Measurements from ENCODE around the gene CYSRT1.

Gene CYSRT1, protein sequence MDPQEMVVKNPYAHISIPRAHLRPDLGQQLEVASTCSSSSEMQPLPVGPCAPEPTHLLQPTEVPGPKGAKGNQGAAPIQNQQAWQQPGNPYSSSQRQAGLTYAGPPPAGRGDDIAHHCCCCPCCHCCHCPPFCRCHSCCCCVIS
- total RNA-seq = 0 to 0.54 (median 0.13) reads per million in 9 experiments

DNA sequence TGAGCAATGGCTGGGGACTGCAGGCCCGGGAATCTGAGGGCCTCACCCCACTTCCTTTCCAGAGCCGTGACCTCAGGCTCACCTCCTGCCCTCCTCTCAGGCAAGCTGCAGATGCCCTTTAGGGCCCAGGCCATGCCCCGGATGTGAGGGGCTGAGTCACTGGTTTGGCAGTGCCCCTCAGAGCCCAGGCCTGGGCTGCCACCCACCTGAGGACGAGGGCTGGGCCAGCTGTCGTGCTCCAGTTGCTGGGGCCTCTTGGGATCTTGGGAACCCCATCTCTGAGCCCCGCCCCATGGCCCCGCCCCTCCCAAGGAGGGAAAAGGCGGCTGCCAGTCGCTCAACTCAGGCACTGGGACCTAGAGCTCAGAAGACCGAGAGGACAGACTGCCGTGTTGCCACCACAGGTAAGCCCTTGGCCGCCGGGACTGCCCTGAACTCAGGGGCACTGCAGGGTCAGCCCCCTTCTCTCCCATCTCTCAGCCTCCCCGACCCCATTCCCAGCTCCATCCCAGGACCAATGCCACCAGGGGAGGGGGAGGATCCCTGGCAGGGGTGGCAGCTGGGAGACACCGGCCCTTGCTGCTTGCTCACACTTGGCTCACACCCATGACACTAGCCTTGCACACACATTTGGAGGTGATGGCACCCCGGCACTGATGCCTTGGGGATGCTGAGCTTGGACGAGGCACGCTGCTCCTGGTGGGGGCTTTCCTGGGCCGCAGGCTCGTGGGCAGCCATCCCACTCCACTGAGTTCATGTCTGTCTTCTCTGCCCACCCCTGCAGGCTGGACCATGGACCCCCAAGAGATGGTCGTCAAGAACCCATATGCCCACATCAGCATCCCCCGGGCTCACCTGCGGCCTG, at the start of gene CYSRT1:
TSS of gene CYSRT1 (plus strand) at position 345 of the 865 bp plus-strand sequence. CDS start at position 793, 448 bp downstream.
- Mint-ChIP-seq H3K36me3 (ENCODE audit: insufficient read depth) (peaks cover 13% of the 10 kb centered on the region), H3K9me3 (no peaks in the 10 kb centered on the region), H3K27ac (peak within 1 kb of the TSS; percentile 86 to 88), H3K27me3 (peaks cover 6 to 9% of the 10 kb centered on the region in 2 donors), H3K4me3 (peak within 1 kb of the TSS; percentile 78 to 83), H3K4me1 (ENCODE audit: low read depth in 2 of 2) (peaks cover 4 to 6% of the 10 kb centered on the region in 2 donors)
- ATAC-seq (replicated peaks) (peak; percentile 13), DNase-seq (peak in 1 of 3 experiments; percentile 28)

DNA sequence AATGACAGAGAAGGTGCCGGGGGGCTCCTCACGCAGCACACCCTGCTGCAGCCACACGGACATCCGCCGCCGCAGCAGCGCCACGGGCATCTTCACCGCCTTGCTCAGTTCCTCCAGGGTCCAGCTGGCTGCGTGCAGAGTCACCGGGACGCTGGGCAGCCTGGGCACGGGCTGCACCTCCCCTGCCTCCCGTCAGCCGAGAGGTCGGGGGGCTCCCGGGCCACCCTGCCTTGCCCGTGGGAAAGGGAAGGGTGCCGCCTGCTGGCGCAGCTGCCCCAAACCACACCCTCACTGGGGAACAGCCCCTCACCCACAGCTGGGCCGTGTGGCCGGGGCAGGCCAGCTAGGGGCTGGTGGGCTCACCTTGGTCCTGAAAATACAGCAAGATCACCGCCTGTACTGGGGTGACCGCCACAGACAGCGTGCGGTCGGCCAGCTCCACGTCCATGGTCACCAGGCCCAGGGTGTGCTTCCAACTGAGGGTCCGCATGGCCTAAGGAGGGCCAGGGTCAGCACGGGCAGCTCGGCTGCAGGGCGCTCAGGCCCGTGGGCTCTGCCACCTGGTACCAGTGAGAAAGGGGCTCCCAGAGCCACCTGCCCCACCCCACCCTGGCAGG, 49.5 kb upstream of the CYSRT1 start:
- no peak overlapping the region for H3K27ac Mint-ChIP-seq
- H3K27me3 Mint-ChIP-seq = peaks cover 0 to 23% of the 10 kb centered on the region in 2 donors
- peaks cover 0 to 10% of the 10 kb centered on the region in 2 donors for H3K4me1 Mint-ChIP-seq (ENCODE audit: low read depth in 2 of 2)
- H3K36me3 Mint-ChIP-seq (ENCODE audit: insufficient read depth) = peaks cover 15% of the 10 kb centered on the region
- no peaks in the 10 kb centered on the region for H3K9me3 Mint-ChIP-seq
- DNase-seq (no peak), ATAC-seq (replicated peaks) (no peak)
- no peak overlapping the region for H3K4me3 Mint-ChIP-seq

DNA sequence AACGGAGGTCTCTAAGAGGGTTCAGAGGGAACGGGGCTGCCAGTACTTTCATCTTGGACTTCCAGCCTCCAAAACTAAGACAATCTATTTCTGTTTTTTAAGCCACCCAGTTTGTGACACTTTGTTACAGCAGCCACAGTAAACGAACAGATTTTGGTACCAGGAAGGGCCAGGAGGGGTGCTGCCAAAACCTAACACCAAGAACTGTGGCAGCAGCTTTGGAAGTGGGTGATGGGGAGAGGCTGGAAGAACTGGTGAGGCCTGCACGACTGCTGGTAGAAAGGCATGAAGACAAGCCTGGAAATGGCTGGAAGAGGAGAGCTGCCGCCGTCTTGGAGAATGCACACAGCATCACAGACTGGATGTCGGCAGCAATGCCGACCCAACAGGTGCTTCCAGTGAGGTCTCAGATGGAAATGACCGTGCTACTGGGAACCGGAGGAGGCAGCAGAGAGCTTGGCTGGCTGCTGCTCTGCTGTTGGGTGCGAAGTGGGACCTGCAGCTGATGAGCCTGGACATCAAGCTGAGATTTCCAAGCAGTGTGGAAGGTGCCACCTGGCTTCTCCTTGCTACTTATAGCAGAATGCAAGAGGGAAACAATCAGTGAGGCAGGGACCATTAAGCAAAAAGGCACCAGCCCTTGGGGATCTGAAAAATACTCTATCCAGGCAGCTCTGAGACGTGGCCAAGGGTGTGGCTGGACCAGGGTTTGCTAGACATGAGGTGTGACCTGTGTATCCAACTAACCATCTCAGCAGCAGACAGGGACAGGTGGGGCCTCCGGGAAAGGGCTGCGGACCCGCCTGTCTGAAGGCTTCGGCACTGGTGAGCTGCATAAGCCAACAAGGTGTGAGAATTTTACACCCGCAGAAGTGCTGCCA, 48.4 kb upstream of the CYSRT1 start:
- Mint-ChIP-seq H3K27ac (peak overlapping the region in 1 of 2 donors; percentile 39), H3K9me3 (no peaks in the 10 kb centered on the region), H3K4me3 (no peak overlapping the region), H3K27me3 (peaks cover 0 to 12% of the 10 kb centered on the region in 2 donors), H3K4me1 (ENCODE audit: low read depth in 2 of 2) (peaks cover 0 to 10% of the 10 kb centered on the region in 2 donors), H3K36me3 (ENCODE audit: insufficient read depth) (peaks cover 23% of the 10 kb centered on the region)
- DNase-seq (no peak), ATAC-seq (replicated peaks) (peak; percentile 62)

DNA sequence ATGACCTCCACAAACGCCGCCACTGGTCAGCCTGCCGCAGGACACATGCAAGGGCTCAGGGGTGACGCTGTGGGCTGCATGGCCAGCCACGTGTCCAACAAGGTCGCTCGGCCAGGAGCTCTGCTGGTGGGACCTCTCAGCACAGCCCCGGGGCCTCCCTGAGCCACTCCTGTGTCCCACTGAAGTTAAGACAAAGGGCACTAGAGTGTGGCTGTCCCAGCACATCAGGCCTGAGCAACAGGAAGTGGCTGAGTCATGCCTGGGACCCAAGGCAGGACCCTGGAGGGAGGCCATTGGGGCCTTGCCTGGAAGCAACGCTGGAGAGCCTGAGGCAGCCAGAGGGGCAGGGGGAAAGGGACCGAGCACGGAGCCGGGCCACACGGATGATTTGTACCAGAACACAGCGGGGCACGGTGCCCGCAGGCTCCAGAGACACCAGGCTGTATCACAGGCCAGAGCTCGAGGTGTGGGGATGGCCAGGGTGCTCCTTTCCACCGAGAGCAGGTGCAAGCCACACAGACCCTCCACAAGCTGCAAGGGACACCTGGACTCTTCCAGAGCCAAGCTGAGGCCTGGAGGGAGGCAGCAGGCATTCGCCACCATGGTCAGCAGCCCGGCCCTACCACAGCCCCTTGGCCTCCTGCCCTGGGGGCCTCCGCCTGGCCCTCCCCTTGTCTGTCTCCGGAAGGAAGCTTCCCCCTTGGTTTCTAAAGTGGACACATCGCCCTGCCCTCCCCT, 46.6 kb upstream of the CYSRT1 start:
- no peak for ATAC-seq (replicated peaks)
- Mint-ChIP-seq H3K27me3 (peaks cover 0 to 3% of the 10 kb centered on the region in 2 donors), H3K9me3 (no peaks in the 10 kb centered on the region), H3K36me3 (ENCODE audit: insufficient read depth) (peaks cover 33% of the 10 kb centered on the region), H3K4me3 (no peak overlapping the region), H3K4me1 (ENCODE audit: low read depth in 2 of 2) (peaks cover 0 to 8% of the 10 kb centered on the region in 2 donors), H3K27ac (no peak overlapping the region)
- DNase-seq = no peak

DNA sequence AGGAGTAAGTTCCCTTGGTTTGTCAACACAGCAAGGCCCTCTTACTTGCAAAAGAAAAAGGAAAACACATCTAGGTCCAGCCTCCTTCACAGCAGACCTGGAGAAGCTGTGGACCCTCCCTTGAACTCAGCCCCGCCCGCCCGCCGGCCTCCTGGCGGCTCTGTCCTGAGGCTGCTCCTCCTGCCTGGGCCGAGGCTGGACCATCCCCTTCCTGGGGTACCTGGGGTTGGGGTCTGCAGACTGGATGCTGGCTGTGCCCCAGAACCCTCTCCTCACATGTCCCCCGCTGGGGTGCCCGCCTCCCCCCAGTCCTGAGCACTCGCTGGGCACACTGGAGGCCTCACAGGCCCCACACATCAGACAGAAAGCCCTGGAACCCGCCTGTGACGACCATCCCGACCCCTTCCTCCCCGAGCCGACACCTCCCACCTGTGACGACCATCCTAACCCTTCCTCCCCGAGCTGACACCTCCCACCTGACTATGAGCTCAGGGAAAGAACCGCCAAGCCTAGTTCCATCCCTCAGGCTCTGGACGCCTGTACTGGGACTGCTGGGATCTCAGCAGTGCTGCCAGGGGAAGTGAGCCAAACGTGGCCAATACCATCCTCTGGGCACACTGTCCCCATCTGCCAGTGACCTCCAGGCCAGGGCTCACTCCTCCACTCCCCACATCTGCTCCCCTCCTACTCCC, 45.9 kb upstream of the CYSRT1 start:
- H3K27ac Mint-ChIP-seq = no peak overlapping the region
- peaks cover 1 to 8% of the 10 kb centered on the region in 2 donors for H3K4me1 Mint-ChIP-seq (ENCODE audit: low read depth in 2 of 2)
- no peak for DNase-seq
- H3K4me3 Mint-ChIP-seq = no peak overlapping the region
- no peak for ATAC-seq (replicated peaks)
- no peaks in the 10 kb centered on the region for H3K9me3 Mint-ChIP-seq
- H3K36me3 Mint-ChIP-seq (ENCODE audit: insufficient read depth) = peaks cover 40% of the 10 kb centered on the region
- H3K27me3 Mint-ChIP-seq = no peaks in the 10 kb centered on the region

DNA sequence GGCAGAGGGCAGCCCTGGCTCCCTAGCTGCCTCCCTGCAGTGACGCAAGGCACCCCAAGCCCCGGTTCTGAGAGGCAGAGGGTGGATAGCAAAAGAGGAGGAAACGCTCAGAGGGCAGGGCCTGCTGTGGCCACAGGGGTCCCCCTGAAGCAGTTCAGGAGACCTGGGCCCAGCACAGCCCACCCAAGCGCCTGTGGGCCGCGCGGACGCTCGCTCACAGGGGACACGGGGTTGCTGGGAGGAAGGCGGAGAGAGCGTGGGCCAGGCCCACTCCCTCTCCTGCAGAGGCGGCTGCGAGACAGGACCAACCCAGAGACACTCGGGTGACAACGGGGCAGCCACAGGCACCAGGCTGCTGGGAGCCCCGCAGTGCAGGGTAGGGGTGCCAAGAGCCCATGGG, 45.2 kb upstream of the CYSRT1 start:
- H3K9me3 Mint-ChIP-seq = no peaks in the 10 kb centered on the region
- peaks cover 47% of the 10 kb centered on the region for H3K36me3 Mint-ChIP-seq (ENCODE audit: insufficient read depth)
- H3K27me3 Mint-ChIP-seq = no peaks in the 10 kb centered on the region
- ATAC-seq (replicated peaks) (no peak), DNase-seq (no peak)
- no peak overlapping the region for H3K27ac Mint-ChIP-seq
- H3K4me1 Mint-ChIP-seq (ENCODE audit: low read depth in 2 of 2) = peaks cover 7 to 14% of the 10 kb centered on the region in 2 donors
- no peak overlapping the region for H3K4me3 Mint-ChIP-seq

DNA sequence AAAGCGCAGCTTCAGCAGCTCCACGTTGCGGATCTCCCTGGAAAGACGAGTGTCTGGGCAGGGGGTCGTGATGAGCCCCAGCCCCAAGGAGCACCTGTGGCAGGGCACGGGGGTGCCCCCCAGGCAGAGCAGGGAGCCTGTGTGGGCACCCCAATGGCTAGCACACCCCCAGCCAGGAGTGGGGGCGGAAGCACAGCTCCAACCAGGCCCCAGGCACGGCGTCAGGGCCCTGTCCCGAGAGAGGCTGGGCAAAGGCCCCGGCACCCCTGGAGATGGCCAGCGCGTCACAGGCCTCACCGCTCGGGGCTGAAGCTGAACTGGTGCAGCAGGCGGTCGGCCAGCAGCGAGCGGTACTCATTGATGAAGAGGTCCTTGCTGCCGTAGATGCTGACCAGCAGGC, 44.5 kb upstream of the CYSRT1 start:
- Mint-ChIP-seq H3K36me3 (ENCODE audit: insufficient read depth) (peaks cover 48% of the 10 kb centered on the region), H3K27me3 (no peaks in the 10 kb centered on the region), H3K27ac (no peak overlapping the region), H3K9me3 (no peaks in the 10 kb centered on the region), H3K4me1 (ENCODE audit: low read depth in 2 of 2) (peaks cover 7 to 16% of the 10 kb centered on the region in 2 donors), H3K4me3 (no peak overlapping the region)
- no peak for ATAC-seq (replicated peaks)
- DNase-seq = no peak

DNA sequence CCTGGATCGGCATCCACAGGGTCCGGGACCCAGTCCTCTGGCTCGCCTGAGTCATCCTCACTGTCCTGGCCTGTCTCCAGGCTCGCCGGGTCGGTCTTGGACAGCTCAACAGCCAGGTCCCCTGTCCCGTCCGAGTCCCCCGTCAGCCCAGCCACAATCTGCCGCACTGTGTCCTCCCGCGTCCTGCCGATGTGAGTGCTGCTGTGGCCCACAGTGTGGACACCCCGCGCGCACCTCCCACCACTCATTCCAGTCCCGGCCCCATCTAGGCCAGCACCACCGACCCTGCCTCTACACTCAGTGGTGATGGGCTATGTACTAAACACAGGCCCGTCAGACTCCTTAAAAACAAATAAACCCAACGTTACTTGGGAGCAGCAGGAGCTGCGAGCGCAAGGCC, 43.3 kb upstream of the CYSRT1 start:
- Mint-ChIP-seq H3K9me3 (no peaks in the 10 kb centered on the region), H3K4me1 (ENCODE audit: low read depth in 2 of 2) (peaks cover 11 to 12% of the 10 kb centered on the region in 2 donors), H3K27ac (no peak overlapping the region), H3K27me3 (no peaks in the 10 kb centered on the region), H3K36me3 (ENCODE audit: insufficient read depth) (peaks cover 46% of the 10 kb centered on the region), H3K4me3 (no peak overlapping the region)
- DNase-seq = no peak
- ATAC-seq (replicated peaks) = no peak

DNA sequence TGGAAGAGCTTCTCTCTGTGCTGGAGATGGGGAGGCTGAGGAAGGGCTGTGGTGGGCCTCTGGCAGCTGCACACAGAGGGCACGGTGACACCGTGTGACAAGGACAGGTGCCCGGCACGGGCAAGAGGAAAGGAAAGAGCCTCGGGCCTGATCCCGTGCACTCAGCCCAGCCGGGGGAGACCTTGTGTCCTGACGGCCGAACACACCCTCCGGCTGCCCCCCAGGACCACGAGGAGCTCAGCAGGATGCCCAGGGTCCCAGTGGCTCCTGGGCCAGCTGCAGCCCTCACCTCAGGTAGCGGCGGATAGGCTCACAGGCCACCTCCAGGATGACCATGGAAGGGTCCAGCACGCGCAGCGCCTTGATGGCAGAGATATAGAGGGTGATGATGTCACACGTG, 42.1 kb upstream of the CYSRT1 start:
- DNase-seq (no peak), ATAC-seq (replicated peaks) (no peak)
- Mint-ChIP-seq H3K9me3 (no peaks in the 10 kb centered on the region), H3K36me3 (ENCODE audit: insufficient read depth) (peaks cover 48% of the 10 kb centered on the region), H3K27ac (no peak overlapping the region), H3K27me3 (no peaks in the 10 kb centered on the region), H3K4me1 (ENCODE audit: low read depth in 2 of 2) (peaks cover 20 to 21% of the 10 kb centered on the region in 2 donors), H3K4me3 (no peak overlapping the region)

DNA sequence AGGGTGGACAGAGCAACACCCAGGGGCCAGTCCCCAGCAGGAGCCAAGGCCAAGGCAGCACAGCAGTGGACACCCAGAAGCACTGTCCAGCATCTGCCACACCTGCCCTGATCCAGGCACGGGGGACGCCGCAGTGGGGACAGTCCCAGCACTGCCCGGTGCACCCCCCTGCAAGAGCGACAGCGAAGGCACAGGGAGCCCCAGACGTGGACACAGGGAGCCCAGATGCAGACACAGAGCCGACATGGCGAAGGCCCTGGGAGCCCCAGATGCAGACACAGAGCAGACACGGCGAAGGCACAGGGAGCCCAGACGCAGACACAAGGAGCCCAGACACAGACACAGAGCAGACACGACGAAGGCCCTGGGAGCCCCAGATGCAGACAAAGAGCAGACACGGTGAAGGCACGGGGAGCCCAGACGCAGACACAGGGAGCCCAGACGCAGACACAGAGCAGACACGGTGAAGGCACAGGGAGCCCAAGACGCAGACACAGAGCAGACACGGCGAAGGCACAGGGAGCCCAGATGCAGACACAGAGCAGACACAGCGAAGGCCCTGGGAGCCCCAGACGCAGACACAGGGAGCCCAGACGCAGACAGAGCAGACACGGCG, 40.9 kb upstream of the CYSRT1 start:
- no peak overlapping the region for H3K4me3 Mint-ChIP-seq
- H3K27ac Mint-ChIP-seq = no peak overlapping the region
- DNase-seq (no peak), ATAC-seq (replicated peaks) (no peak)
- no peaks in the 10 kb centered on the region for H3K9me3 Mint-ChIP-seq
- peaks cover 53% of the 10 kb centered on the region for H3K36me3 Mint-ChIP-seq (ENCODE audit: insufficient read depth)
- H3K27me3 Mint-ChIP-seq = no peaks in the 10 kb centered on the region
- H3K4me1 Mint-ChIP-seq (ENCODE audit: low read depth in 2 of 2) = peaks cover 22 to 26% of the 10 kb centered on the region in 2 donors

DNA sequence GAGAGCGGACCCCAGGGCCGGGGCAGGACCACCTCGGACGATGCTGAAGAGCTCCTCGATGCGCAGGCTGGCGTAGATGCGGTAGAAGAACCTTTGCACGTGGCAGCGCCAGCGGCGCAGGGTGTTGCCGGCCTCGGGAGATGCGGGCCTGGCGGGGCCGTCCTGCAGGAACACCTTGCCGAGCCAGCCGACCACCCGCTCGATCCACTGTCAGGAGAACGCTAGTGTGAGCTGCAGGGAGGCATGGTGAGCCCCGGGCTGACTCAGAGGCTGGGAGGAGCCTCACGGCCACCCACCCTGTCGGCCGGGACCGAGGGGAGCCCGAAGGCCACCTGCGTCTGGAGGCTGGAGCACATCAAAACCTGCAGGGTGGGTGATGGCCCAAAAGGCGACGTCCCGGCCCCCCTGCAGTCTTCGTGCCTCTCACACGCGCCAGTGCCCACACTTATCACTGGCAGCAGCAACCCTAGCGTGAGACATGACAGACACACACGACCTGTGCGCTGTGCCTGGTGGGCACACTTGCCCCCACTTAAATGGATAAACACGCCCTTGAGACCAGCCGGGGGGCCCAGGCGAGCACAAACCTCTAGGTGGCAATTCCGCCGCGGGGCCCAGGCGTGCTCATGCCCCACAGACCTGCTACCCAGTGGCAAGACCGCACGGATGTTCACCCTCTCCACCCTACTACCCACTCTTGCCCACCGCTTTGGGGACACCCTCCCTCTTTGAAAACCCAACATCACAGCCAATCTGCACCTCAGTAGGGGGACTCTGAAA, 39.9 kb upstream of the CYSRT1 start:
- H3K4me1 Mint-ChIP-seq (ENCODE audit: low read depth in 2 of 2) = peaks cover 32 to 33% of the 10 kb centered on the region in 2 donors
- H3K27ac Mint-ChIP-seq = no peak overlapping the region
- H3K4me3 Mint-ChIP-seq = no peak overlapping the region
- no peaks in the 10 kb centered on the region for H3K27me3 Mint-ChIP-seq
- peaks cover 59% of the 10 kb centered on the region for H3K36me3 Mint-ChIP-seq (ENCODE audit: insufficient read depth)
- DNase-seq (no peak), ATAC-seq (replicated peaks) (no peak)
- no peaks in the 10 kb centered on the region for H3K9me3 Mint-ChIP-seq

Data from effector memory CD8-positive, alpha-beta T cell (primary cell).